GM19240 (cell line): ENCODE measurements around the gene GAB2.
A peak's percentile ranks its signal among the peaks of the same experiment; 100 is the strongest.
"Not testable (repeated sequence)": the region's sequence is repeated elsewhere in the genome, so short reads cannot be mapped to it uniquely, and the experiment has no call there.

Experiments
- DNase-seq: peaks from one replicate; pipeline ENCODE4 v3.0.0; 2011; ENCODE audit warnings: low spot score; ENCODE audit not compliant: insufficient read length

GAB2 gene

GRCh38 chr11:78318321-78319114, 99.1 kb downstream of the GAB2 start:
- no peak for DNase-seq

- no peak for DNase-seq
Measured at GRCh38 chr11:78315724-78316123, 101.9 kb downstream of the GAB2 start.

- no peak for DNase-seq
Measured at GRCh38 chr11:78314762-78315161, 102.9 kb downstream of the GAB2 start.

DNA sequence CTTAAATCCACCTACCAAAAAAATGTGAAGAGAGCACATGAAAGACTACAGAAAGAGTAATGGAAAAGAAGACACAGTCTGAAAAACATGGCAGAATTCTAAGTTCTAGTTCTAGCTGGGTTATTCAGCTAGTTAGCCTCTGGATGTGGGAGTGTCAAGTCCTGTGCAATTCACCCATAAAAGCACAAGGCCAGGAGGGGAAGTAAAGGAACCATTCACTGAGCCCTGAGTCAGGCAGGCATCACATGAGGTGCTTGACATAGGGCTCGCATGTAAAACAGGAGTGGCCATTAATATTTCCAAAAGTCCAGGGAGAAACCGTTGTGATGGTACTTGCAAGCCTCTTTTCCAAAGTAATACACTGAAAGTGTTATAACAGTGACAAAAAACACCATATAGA, 103.7 kb downstream of the GAB2 start:
- DNase-seq: no peak

DNA sequence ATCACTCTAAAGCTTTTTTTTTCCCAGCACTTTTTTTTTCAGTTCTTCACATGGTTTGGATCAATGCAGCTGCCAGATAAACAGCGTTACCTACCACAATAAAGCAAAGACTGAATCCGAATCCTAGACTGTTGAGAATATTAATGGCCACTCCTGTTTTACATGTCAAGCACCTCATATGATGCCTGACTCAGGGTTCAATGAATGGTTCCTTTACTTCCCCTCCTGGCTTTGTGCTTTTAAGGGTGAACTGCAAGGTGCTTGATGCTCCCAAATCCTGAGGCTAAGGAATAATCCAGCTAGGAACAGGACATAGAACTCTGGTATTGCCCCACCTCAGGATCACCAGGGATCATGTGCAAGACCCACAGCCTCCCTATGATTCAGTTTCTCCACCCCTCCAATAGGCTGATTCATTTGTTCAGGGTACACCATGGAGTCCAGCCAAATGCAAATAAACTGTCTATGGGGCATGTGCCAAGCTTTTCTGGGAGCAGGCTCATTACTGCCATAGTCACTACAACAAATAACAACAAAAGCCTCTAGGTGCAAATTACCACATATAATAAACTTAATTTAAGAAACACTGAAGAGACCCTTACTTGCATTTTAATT, 104.3 kb downstream of the GAB2 start:
- DNase-seq: no peak

DNA sequence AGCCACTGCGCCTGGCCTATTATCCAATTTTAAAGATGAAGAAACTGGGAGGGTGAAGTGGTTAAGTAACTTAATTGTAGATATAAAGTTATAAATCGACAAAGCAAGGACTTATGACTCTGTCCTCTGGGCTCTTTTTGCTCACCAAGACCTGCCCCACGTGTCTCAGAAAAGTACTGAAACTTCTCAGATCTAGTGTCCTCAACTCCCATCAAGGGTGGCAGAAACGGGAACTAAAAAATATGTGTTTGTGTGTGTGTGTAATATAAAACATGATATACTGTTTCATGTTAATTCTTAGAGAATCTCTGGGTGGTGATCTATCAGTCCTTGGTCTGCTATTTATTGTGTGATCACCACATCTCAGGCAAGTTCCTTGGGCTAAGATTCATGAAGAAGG, 104.9 kb downstream of the GAB2 start:
- DNase-seq: no peak

- no peak for DNase-seq
Measured at GRCh38 chr11:78311702-78312371, 105.8 kb downstream of the GAB2 start.

- peak; percentile 38 for DNase-seq
Measured at GRCh38 chr11:78310500-78310909, 107.1 kb downstream of the GAB2 start.

- DNase-seq: no peak
Measured at GRCh38 chr11:78304201-78304600, 113.4 kb downstream of the GAB2 start.

- no peak for DNase-seq
Measured at GRCh38 chr11:78300108-78300839, 117.3 kb downstream of the GAB2 start.

DNA sequence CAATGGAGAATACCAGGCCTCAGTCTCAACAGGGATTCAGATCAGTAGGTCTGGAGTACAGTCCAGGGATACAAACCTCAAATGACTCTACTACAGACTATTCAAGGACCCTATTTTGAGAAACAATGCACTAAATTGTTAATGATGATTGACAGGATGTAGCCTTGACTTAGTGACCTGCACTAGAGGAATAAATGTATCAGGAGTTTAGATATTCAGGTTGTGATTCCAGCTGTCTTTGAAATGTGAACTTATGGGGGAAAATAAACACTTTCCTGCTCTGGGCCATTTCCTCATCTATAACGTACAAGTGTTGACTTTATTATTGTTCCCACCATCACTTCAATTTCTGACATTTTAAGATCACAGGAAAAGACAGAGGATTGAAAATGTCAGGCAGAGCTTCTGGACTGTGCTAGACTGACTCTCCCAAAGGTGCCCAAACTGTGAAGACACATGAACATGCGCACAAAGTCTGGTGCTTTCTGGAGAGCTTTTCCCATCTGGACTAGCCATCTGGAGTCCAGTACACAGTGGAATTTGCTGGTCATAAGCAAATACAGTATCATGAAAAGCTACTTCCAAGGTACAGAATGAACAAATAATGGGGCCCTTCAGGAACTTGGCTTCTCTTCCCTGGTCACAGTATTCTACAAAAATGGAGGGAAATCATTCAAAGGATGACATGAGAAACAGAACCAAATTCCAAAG, 118.5 kb downstream of the GAB2 start:
- no peak for DNase-seq

DNA sequence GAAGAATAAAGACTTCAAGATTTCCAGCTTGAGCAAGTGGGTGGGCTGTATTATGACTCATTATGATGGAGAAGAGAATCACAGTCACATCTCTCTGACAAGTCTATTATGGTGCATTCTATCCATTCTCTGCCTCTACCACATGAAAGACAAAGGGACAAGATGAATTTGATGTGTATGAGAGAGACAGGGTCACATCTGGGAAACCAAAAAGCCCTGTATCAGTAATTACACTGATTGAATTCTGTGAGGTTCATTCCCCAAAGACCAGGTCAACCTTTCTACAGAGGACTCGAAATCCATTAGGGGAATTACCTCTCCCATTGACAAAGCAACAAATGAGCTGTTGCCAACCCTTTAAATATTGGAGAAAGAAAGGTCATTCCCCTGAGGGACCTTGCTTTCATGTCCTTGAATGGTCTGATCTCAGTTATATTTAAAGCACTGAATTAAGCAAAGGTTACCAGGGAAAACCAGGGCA, 119.3 kb downstream of the GAB2 start:
- DNase-seq: no peak

DNA sequence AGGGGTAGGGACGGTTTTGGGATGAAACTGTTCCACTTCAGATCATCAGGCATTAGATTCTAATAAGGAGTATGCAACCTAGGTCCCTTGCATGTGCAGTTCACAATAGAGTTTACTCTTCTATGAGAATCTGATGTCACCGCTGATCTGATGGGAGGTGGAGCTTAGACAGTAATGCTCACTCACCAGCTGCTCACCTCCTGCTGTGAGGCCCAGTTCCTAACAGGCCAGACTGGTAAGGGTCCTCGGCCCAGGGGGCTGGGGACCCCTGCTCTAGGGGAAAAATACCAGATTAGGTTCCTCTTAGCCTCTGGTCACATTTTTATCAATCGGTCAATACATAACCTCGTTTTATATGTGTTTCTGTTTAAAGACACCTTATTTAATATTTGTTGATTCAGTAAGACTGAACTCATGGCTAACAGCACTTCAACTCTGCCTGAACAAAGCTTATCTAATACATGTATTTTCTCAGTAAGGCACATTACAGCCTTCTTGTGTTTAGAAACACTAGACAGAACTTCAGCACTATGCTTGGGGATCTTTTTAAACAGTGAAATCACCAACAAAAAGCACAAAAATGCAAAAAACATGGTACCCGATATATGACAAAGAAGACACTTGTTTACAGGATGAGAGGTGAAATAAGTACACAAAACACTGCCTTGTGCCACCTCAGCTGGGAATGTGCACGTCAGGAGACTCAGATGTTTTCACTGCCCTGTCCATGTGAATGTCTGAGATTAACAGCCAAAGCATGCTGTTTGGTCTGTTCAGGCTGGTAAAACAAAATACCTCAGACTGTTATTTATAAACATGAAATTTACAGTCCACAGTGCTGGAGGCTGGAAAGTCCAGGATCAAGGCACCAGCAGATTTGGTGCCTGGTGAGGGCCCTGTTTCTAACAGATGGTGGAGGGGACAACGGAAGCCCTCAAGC, 121.4 kb downstream of the GAB2 start:
- no peak for DNase-seq

DNA sequence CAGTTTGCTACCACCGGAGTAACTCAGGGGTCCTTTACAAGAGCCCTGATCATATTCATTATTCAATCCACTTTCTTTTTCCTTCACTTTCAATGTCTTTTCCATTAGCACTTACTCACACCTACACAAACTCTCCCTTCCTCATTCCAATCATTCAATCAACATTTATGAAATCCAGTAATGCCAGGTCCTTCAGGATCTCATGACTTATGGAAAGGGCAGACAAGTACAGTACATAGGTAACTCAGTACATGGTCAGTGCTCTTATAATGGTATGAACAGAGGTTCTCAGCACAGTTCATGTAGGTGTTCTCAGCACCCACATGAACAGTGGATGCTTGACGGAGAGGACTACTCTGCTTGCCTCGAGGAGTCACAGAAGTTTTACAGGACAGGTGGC, 122.3 kb downstream of the GAB2 start:
- DNase-seq: no peak

DNA sequence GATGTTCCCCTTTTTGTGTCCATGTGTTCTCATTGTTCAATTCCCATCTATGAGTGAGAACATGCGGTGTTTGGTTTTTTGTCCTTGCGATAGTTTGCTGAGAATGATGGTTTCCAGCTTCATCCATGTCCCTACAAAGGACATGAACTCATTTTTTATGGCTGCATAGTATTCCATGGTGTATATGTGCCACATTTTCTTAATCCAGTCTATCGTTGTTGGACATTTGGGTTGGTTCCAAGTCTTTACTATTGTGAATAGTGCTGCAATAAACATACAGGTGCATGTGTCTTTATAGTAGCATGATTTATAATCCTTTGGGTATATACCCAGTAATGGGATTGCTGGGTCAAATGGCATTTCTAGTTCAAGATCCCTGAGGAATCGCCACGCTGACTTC, 123.5 kb downstream of the GAB2 start:
- not testable (repeated sequence) for DNase-seq

GRCh38 chr11:78293536-78293935, 124.1 kb downstream of the GAB2 start:
- DNase-seq: no peak

DNA sequence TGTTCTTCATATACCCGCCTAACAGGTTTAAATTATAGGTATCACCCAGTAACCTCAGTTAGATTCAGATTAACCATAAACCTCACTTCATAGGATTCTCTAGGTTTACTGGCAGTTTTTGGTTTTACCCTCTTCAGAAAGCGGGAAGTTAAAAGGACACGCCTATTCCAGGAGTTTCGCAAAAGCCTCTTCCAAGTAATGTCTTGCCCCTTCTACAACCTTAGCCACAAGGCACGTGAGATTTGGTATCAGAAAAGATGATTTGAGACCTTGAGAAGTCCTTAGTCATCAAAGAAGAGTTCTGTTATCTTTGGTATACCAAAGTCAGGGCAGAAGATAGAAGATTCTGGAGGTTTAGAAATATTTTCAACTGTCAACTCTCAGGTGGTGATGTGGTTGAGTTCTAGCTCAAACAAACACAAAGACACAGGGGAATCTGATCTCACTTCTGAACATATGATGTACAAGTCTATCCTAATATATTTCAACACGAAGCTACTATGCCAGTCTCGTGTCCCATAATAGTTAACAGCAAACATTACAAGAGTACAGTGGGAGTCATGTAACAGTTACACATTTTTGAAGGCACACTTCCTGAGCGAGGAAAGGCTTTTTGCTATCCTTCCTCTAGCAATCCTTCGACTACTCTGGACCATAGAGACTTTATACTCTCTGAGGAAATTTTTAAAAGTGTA, 125.4 kb downstream of the GAB2 start:
- DNase-seq: no peak

DNA sequence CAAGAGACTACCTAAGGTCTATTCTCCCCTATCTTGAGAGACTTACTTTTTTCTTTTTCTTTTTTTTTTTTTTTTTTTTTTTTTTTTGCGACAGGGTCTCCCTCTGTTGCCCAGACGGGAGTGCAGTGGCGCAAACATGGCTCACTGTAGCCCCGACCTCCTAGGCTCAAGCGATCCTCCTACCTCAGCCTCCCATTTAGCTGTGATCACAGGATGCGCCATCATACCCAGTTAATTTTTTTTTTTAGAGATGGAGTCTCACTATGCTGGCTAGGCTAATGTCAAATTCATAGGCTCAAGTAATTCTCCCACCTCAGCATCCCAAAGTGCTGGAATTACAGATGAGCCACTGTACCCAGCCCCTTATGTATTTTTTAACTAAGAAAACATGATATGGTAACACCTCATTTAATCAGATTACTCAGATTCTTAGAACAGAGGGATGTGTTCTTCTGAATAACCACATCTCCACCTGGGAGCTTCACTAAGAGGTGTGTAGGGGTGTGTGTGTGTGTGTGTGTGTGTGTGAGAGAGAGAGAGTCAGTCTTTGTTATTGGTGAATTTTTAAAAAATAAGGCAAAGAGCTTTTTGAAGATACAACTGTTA, 126.0 kb downstream of the GAB2 start:
- DNase-seq: no peak
